ENCODE data around the gene POU6F2.

POU6F2 gene

GRCh38 chr7:39338716-39339115, 361.0 kb downstream of the POU6F2 start:
- TF ChIP-seq, protein P1, sequence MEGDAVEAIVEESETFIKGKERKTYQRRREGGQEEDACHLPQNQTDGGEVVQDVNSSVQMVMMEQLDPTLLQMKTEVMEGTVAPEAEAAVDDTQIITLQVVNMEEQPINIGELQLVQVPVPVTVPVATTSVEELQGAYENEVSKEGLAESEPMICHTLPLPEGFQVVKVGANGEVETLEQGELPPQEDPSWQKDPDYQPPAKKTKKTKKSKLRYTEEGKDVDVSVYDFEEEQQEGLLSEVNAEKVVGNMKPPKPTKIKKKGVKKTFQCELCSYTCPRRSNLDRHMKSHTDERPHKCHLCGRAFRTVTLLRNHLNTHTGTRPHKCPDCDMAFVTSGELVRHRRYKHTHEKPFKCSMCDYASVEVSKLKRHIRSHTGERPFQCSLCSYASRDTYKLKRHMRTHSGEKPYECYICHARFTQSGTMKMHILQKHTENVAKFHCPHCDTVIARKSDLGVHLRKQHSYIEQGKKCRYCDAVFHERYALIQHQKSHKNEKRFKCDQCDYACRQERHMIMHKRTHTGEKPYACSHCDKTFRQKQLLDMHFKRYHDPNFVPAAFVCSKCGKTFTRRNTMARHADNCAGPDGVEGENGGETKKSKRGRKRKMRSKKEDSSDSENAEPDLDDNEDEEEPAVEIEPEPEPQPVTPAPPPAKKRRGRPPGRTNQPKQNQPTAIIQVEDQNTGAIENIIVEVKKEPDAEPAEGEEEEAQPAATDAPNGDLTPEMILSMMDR (conservative IDR thresholded peaks at IDR 0.05; ENCODE audit: low read depth, low read length), result no peak
- DNase-seq (ENCODE audit: low read depth), result no peak
- H3K4me3 ChIP-seq (ENCODE audit: low read depth, low read length), result no peak overlapping the region

GRCh38 chr7:39339591-39339990, 361.9 kb downstream of the POU6F2 start:
- TF ChIP-seq, protein P1 (conservative IDR thresholded peaks at IDR 0.05; ENCODE audit: low read depth, low read length), result no peak
- H3K4me3 ChIP-seq (ENCODE audit: low read depth, low read length), result no peak overlapping the region
- no peak for DNase-seq (ENCODE audit: low read depth)

GRCh38 chr7:39341083-39341482, 363.4 kb downstream of the POU6F2 start:
- TF ChIP-seq, protein P1 (conservative IDR thresholded peaks at IDR 0.05; ENCODE audit: low read depth, low read length), result no peak
- no peak overlapping the region for H3K4me3 ChIP-seq (ENCODE audit: low read depth, low read length)
- DNase-seq (ENCODE audit: low read depth), result no peak

GRCh38 chr7:39342763-39343162, 365.1 kb downstream of the POU6F2 start:
- TF ChIP-seq, protein P1 (conservative IDR thresholded peaks at IDR 0.05; ENCODE audit: low read depth, low read length), result no peak
- no peak overlapping the region for H3K4me3 ChIP-seq (ENCODE audit: low read depth, low read length)
- no peak for DNase-seq (ENCODE audit: low read depth)

GRCh38 chr7:39349452-39350123, 371.9 kb downstream of the POU6F2 start:
- no peak for DNase-seq (ENCODE audit: low read depth)
- TF ChIP-seq, protein P1 (conservative IDR thresholded peaks at IDR 0.05; ENCODE audit: low read depth, low read length), result no peak
- H3K4me3 ChIP-seq (ENCODE audit: low read depth, low read length), result no peak overlapping the region

- DNase-seq (ENCODE audit: low read depth), result peak; percentile 69
- TF ChIP-seq, protein P1 (conservative IDR thresholded peaks at IDR 0.05; ENCODE audit: low read depth, low read length), result no peak
- no peak overlapping the region for H3K4me3 ChIP-seq (ENCODE audit: low read depth, low read length)
These were observed 376.1 kb downstream of the POU6F2 start for GRCh38 chr7:39353615-39354376.

All from choroid plexus epithelial cell (primary cell).